Activated naive CD8-positive, alpha-beta T cell treated with anti-CD3 and anti-CD28 coated beads, Interleukin-2, amount 50 U/mL, for 24 hours (primary cell): ENCODE results near the gene SELENOH.

Source experiments
- ATAC-seq: fragments of 150-1000 bp; cut with Tn5 transposase; one replicate; pipeline ENCODE4 v1.10.0; 2021
- DNase-seq: peaks from one replicate; pipeline ENCODE4 v3.0.0; 2021
- H3K27ac Mint-ChIP-seq: one replicate; pipeline ENCODE4 v1.8.0; 2021; ENCODE audit warnings: mild to moderate bottlenecking, mixed read lengths
- H3K27me3 Mint-ChIP-seq: one replicate; pipeline ENCODE4 v1.8.0; 2021; ENCODE audit warnings: mixed read lengths
- H3K36me3 Mint-ChIP-seq: one replicate; pipeline ENCODE4 v1.8.0; 2021; ENCODE audit warnings: low read depth, mixed read lengths
- H3K4me1 Mint-ChIP-seq: one replicate; pipeline ENCODE4 v1.8.0; 2021; ENCODE audit warnings: mixed read lengths
- H3K4me3 Mint-ChIP-seq: one replicate; pipeline ENCODE4 v1.8.0; 2021; ENCODE audit warnings: mild to moderate bottlenecking, moderate library complexity, mixed read lengths
- H3K9me3 Mint-ChIP-seq: one replicate; pipeline ENCODE4 v1.8.0; 2021; ENCODE audit warnings: mixed read lengths

Gene SELENOH

DNA sequence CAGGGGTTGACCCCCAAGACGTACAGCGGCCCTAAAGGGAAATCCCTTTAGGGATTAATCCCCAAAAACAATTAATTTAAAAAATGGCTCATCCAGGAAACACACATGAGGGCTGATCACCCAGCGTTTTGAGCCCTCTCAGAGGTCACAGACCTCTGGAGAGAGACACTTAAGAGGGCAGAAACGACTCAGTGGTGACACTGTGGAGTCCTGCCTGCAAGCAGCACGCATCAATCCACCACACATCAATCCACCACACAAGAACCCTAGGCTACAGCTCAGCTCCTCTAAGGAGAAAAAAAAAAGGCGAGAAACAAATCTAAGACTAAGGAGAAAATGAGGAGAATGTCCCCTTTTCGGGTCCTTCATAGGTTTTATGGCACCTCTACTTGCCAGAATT, 12.5 kb upstream of the SELENOH start:
- peak overlapping the region; percentile 31 for H3K27ac Mint-ChIP-seq
- H3K27me3 Mint-ChIP-seq, result no peaks in the 10 kb centered on the region
- ATAC-seq (peak; percentile 71), DNase-seq (no peak)
- no peak overlapping the region for H3K4me3 Mint-ChIP-seq
- peaks cover 8% of the 10 kb centered on the region for H3K4me1 Mint-ChIP-seq
- H3K36me3 Mint-ChIP-seq, result peaks cover 14% of the 10 kb centered on the region
- H3K9me3 Mint-ChIP-seq, result no peaks in the 10 kb centered on the region

DNA sequence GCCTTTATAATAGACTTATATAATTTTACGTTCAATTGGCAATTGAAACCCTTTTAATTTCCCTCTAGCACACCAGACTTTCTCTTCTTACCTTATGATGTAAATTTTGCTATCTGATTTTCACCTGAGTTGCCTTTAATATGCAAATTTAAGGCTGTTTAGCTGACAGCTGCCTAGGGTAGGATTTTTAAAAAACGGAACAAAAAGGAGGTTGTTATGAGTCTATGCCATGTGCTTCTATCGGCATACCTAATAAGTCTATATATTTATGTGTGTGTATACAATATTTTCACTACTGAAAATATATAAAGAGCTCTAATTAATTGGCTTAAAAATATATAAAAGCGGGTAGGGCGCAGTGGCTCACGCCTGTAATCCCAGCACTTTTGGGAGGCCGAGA, 11.8 kb upstream of the SELENOH start:
- Mint-ChIP-seq H3K9me3 (no peaks in the 10 kb centered on the region), H3K36me3 (peaks cover 18% of the 10 kb centered on the region), H3K27ac (no peak overlapping the region), H3K27me3 (no peaks in the 10 kb centered on the region), H3K4me3 (no peak overlapping the region), H3K4me1 (peaks cover 8% of the 10 kb centered on the region)
- DNase-seq (no peak), ATAC-seq (no peak)

DNA sequence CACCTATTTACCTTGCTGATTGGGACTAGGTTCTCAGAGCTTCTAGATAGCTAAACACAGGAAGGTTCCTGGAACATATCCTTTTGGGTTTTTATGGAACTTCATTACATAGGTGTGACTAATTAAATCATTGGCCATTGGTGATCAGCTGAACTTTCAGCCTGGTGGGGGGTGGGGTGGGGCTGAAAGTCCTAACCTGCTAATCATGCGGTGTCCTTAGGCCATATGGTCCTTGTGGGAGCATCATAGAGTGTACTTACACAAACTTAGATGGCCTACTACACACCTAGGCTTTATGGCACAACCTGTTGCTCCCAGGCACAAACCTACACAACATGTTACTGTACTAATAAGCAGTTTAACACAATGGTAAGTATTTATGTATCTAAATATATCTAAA, 8.6 kb upstream of the SELENOH start:
- Mint-ChIP-seq H3K36me3 (peaks cover 22% of the 10 kb centered on the region), H3K4me1 (peaks cover 8% of the 10 kb centered on the region), H3K27me3 (no peaks in the 10 kb centered on the region), H3K27ac (no peak overlapping the region), H3K4me3 (no peak overlapping the region), H3K9me3 (no peaks in the 10 kb centered on the region)
- ATAC-seq (no peak), DNase-seq (no peak)

DNA sequence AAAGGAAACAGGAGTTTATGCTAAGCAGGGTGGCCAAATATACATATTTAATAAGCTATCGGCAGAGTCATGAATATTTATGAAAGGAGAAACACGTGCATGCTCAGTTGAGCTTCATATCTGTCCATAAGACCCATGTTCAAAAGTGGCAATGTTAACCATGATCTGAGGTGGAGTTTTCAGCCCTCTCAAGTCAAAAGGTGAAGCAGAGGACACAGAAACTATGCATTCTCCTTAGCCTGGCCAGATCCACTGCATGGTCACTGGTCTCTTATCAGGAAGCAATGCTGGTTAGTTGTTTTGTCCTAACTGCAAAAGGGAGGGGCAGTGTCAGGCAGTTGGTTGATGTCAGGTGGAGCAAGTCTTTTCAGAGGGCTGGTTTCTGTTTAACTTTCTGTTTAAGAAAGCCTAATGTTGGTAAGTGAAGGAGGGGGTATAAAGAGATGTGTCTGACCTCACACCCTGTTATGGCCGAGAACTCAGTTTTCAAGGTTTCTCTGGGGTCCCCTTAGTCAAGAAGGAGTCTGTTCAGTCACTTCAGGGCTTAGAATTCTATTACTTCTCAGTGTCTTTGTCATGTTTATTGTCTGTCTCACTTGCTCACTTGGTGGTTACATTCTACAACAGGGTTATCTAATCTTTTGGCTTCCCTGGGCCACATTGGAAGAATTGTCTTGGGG, 5.5 kb upstream of the SELENOH start:
- no peak overlapping the region for H3K4me3 Mint-ChIP-seq
- H3K27ac Mint-ChIP-seq, result no peak overlapping the region
- no peak for ATAC-seq
- H3K9me3 Mint-ChIP-seq, result no peaks in the 10 kb centered on the region
- H3K4me1 Mint-ChIP-seq, result peaks cover 7% of the 10 kb centered on the region
- peaks cover 26% of the 10 kb centered on the region for H3K36me3 Mint-ChIP-seq
- H3K27me3 Mint-ChIP-seq, result no peaks in the 10 kb centered on the region
- no peak for DNase-seq

DNA sequence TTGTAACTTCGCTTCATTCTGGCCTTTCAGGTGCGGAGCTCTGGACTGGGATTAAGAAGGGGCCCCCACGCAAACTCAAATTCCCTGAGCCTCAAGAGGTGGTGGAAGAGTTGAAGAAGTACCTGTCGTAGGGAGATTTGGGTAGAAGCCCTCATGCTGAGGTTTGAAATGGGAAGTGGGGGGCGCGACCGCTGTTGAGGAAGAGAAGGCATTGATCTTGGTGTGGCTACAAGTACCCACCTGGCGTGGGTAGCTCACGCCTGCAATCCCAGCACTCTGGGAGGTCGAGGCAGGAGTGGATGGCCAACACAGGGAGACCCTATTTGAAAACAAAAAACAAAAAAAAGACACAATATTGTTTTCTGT, 779 bp downstream of the SELENOH start:
- Mint-ChIP-seq H3K4me3 (peak overlapping the region; percentile 98), H3K36me3 (peaks cover 56% of the 10 kb centered on the region), H3K9me3 (no peaks in the 10 kb centered on the region), H3K27me3 (no peaks in the 10 kb centered on the region), H3K4me1 (peaks cover 56% of the 10 kb centered on the region), H3K27ac (peak overlapping the region; percentile 98)
- ATAC-seq, result no peak
- no peak for DNase-seq

DNA sequence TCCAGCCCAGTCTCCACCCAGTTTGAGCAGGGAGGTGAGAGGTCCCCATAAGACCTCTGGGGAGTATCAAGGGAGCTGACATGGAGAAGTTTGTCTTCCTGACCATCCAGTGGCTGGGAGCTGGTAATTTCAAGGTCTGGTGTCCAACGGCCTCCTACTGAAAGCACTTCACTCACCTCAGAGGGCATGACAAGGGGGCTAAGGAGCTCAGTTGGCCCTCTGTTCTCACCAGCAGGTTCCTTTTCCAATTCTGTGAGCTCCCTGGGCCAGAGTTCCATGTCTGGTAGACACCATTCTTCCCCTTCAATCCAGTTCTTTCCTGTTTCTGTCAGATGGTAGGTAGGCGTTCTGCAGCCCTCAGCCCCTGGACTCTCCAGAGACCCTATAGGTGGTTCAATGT, 3.1 kb downstream of the SELENOH start:
- Mint-ChIP-seq H3K27me3 (no peaks in the 10 kb centered on the region), H3K9me3 (no peaks in the 10 kb centered on the region), H3K27ac (peak overlapping the region; percentile 83), H3K4me3 (no peak overlapping the region), H3K36me3 (peaks cover 58% of the 10 kb centered on the region), H3K4me1 (peaks cover 60% of the 10 kb centered on the region)
- DNase-seq (no peak), ATAC-seq (no peak)

DNA sequence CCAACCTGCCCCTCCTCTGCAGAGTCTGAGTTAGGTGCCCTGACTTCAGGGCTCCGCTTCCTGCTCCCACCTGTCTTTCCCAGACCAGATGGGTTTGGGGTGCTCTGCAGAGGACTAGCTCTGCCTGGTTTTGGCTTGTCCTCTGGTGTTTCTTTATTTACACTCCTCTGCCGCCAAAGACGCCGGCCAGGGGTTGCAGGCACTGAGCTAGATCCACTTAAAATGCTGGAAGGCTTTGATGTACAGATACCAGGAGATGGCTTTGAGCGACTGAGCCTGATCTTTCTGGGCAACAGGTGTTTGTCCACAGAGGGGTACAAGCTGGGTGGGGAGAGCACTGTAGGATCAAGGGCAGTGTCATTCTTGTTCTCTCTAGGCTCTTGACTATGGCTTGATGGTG, 3.9 kb downstream of the SELENOH start:
- Mint-ChIP-seq H3K27ac (peak overlapping the region; percentile 83), H3K9me3 (no peaks in the 10 kb centered on the region), H3K27me3 (no peaks in the 10 kb centered on the region), H3K36me3 (peaks cover 52% of the 10 kb centered on the region), H3K4me3 (no peak overlapping the region), H3K4me1 (peaks cover 57% of the 10 kb centered on the region)
- ATAC-seq (no peak), DNase-seq (no peak)

DNA sequence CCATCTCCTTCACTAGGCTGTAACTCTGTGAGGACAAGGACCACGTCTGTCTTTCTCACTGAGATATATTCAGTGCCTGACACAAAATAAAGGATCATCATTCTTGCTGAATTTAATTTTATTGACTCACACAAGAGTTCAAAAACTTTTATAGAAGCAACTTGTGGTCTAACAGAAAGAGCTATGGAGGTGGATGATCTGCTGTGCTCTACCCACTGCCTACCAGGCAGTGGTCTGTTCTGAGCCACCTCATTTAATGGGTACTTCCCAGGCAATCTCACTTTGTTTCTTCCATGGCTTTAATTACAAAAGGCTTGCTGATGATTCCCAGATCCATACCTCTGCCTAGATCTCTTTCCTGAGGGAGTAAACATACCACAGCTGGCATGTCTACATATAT, 5.6 kb downstream of the SELENOH start:
- DNase-seq (no peak), ATAC-seq (no peak)
- Mint-ChIP-seq H3K36me3 (peaks cover 48% of the 10 kb centered on the region), H3K4me3 (no peak overlapping the region), H3K27ac (peak overlapping the region; percentile 79), H3K9me3 (no peaks in the 10 kb centered on the region), H3K27me3 (no peaks in the 10 kb centered on the region), H3K4me1 (peaks cover 49% of the 10 kb centered on the region)

DNA sequence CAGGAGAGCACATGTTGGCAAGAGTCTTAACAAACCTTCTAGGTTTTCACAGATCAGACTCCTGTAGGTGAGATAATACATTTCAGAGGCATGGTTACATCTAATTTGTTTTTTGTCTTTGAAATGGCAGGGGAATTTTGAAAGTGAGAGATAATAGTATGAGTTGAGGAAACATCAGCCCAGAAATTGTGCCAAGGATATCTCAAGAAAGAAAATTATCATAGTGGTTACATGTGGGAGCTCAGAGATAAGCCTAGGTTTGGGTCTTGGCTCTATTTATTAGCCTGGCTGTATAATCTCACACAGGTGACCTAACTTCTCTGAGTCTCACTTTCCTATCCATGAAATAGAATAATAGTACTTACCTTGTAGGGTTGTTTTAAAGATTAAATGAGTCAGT, 9.9 kb downstream of the SELENOH start:
- Mint-ChIP-seq H3K36me3 (peaks cover 16% of the 10 kb centered on the region), H3K27me3 (no peaks in the 10 kb centered on the region), H3K4me1 (peaks cover 12% of the 10 kb centered on the region), H3K9me3 (no peaks in the 10 kb centered on the region), H3K27ac (no peak overlapping the region), H3K4me3 (no peak overlapping the region)
- DNase-seq (no peak), ATAC-seq (no peak)

DNA sequence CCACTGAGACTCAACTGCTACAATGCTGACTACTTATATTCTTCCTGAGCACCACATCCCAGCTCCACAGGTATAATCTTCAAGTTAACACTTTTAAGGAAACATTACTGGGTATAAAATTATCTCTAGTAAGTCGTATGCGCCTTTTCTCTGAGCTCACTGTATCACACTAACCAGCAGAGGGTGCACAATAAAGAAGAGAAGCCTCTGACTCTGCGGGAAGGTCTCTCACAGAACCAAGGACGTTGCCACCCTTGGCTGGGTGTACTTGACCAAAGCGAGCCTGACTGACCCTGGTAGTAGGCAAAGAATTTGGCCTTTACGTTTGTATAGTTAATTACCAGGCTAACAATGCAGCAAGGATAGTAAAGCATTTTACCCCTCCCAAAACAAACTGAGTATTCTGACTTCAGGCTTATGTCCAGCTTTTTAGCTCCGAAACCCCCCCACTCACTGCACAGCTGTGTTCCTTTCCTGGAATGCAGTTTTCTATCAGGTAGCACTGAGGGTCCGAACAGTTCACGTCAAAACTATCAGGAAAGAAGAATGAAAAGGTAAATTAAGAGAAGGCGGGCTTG, 10.5 kb downstream of the SELENOH start, which contains the start of gene BTBD18:
Gene BTBD18 (minus strand): TSS at position 144 of the 578 bp plus-strand sequence. CDS start 631 bp downstream, outside the sequence.
- DNase-seq (no peak), ATAC-seq (peak; percentile 47)
- peaks cover 13% of the 10 kb centered on the region for H3K36me3 Mint-ChIP-seq
- H3K4me3 Mint-ChIP-seq, result no peak within 1 kb of the TSS
- no peaks in the 10 kb centered on the region for H3K27me3 Mint-ChIP-seq
- peaks cover 7% of the 10 kb centered on the region for H3K4me1 Mint-ChIP-seq
- no peak within 1 kb of the TSS for H3K27ac Mint-ChIP-seq
- no peaks in the 10 kb centered on the region for H3K9me3 Mint-ChIP-seq

DNA sequence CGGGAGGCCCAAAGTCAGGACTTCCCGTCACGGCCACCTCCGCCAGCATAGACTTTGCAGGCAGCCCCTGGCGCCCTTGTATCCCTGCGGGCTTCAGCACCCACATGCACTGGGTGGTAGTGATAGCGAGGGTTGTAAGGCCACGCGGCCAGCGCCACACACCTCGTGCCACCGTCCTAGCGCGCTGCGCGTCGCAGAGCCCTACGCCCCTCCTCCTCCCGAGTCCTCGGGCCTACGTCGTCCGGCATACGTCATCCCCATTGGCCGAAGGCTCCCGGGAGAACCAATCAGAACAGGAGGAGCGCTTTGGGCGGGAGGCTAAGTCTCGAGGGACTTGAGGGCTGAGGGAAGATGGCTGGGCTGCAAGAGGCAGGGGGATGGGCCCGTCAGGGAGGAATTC, 11.7 kb downstream of the SELENOH start:
- H3K9me3 Mint-ChIP-seq, result no peaks in the 10 kb centered on the region

DNA sequence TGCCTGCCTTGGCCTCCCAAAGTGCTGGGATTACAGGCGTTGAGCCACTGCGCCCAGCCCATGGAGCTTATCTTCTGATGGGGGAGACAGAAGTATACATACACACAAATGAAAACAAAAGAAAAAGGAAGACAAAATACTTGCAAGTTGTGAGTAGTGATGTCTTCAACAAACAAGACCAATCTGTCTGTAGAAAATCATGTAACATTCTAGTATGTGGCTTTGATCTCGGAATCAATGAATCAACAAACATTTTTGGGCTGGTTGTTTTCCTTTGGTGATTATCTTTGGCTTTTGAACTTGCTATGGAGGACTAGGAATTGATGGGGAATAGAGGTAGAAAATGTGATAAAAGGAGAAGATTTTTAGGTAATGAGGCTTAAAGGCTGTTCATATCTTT, 16.9 kb downstream of the SELENOH start:
- H3K36me3 Mint-ChIP-seq, result peaks cover 6% of the 10 kb centered on the region
- no peak overlapping the region for H3K4me3 Mint-ChIP-seq
- DNase-seq (no peak), ATAC-seq (no peak)
- H3K9me3 Mint-ChIP-seq, result no peaks in the 10 kb centered on the region
- peaks cover 19% of the 10 kb centered on the region for H3K4me1 Mint-ChIP-seq
- no peaks in the 10 kb centered on the region for H3K27me3 Mint-ChIP-seq
- no peak overlapping the region for H3K27ac Mint-ChIP-seq

More for the DNA sequence above, 11.7 kb downstream of the SELENOH start:
- Mint-ChIP-seq H3K27me3 (no peaks in the 10 kb centered on the region), H3K4me1 (peaks cover 1% of the 10 kb centered on the region), H3K27ac (no peak overlapping the region), H3K36me3 (peaks cover 7% of the 10 kb centered on the region), H3K4me3 (no peak overlapping the region)
- ATAC-seq (no peak), DNase-seq (no peak)

DNA sequence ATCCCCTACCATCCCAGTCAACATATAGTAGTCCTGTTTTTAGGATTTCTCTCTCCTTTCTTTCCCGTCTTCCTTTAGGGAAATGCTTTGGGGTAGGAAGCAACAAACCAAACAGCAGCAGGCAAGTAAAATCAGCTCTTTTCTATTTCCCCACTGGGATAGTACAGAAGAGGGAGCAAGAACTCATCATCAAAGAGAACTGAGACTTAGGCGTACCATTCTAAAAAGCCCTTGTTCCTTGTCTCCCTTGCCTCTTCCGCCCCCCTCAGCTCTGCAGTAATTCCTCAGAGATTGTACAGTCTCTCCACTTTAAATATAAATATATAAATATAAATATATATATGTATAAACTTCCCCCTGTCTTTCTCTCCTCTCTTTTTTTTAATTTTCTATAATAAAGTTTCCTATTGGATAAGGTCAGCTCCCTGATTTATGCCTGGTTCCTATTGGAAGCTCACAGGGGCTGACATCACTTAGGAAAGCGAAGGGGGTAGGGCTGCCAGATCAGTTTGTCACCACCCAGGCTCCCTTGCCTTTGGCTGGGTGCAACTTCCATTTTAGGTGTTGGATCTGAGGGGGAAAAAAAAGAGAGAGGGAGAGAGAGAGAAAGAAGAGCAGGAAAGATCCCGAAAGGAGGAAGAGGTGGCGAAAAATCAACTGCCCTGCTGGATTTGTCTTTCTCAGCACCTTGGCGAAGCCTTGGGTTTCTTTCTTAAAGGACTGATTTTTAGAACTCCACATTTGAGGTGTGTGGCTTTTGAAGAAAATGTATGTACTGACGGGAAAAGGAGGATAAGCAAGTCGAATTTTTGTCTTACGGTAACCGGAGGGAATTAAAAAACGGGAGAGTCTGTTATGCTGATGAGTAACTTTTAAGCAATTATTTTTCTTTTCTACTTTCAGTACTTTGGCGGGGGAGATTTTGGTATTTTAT, 20.3 kb downstream of the SELENOH start, which contains the start of gene CTNND1:
Gene CTNND1 (plus strand): TSS at position 502 of the 934 bp plus-strand sequence. CDS start 29,677 bp downstream, outside the sequence.
- Mint-ChIP-seq H3K36me3 (peaks cover 8% of the 10 kb centered on the region), H3K27me3 (no peaks in the 10 kb centered on the region), H3K4me1 (peaks cover 28% of the 10 kb centered on the region), H3K27ac (peak within 1 kb of the TSS; percentile 70), H3K4me3 (peak within 1 kb of the TSS; percentile 82), H3K9me3 (no peaks in the 10 kb centered on the region)
- DNase-seq, result no peak
- ATAC-seq, result no peak

DNA sequence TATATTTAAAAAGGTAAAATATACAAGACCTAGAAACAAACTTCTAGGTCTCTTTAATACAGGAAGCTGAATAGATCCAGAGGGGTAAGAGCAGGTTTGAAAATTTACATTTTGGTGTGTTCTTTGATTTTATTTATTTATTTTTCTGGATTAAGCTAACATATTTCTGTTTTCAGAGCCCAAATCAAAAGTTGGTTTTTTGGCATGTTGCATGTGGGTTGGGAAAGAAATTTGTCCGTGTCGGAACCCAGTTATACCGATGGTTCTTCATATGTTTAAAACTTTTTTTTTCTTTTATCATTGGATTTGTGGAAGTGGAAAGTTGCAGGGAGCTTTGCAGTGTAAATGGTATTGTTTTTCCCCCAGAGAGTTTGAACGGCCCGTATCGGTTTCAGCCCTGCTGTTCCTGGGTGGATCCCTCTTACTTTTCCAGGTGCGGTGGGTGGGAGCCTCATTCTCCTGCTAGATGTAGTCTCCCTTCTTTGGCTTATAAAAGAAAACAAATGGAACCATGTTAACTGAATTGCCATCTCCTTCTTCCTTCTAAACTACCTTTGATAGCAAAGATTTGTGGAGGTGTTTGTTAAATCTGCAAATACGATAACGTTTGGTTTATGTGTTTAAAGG, 21.1 kb downstream of the SELENOH start:
- DNase-seq (no peak), ATAC-seq (no peak)
- H3K27me3 Mint-ChIP-seq, result no peaks in the 10 kb centered on the region
- no peak overlapping the region for H3K27ac Mint-ChIP-seq
- peaks cover 8% of the 10 kb centered on the region for H3K36me3 Mint-ChIP-seq
- peak overlapping the region; percentile 82 for H3K4me3 Mint-ChIP-seq
- H3K4me1 Mint-ChIP-seq, result peaks cover 28% of the 10 kb centered on the region
- no peaks in the 10 kb centered on the region for H3K9me3 Mint-ChIP-seq
